ENCODE data around the gene CHRD. TPM values are rescaled to one million over a fixed set of nuclear protein-coding genes. Genes with fewer than 3 reads are reported as not detected.

CHRD gene
- total and polyA plus RNA-seq, 7 experiments from 2014 or later = not detected

GRCh38 chr3:184409331-184409926 is 29.6 kb downstream of the CHRD start:
- no peaks in the 10 kb centered on the region for H3K4me1 ChIP-seq (ENCODE audit: control insufficient read depth in 2 of 2, insufficient read depth in 2 of 2, low read length in 2 of 2)
- intact Hi-C loops (cut with micrococcal nuclease) = no loop called here
- no peak overlapping the region for H3K4me3 ChIP-seq (ENCODE audit: low read length)
- DNase-seq (no peak), ATAC-seq (no peak)
- H3K36me3 Mint-ChIP-seq = no peaks in the 10 kb centered on the region
- H3K27ac Mint-ChIP-seq = no peak overlapping the region
- H3K27me3 Mint-ChIP-seq = peaks cover 0 to 7% (median 4%) of the 10 kb centered on the region in 5 donors
- ChIA-PET POLR2A (no interaction called here), CTCF (no interaction called here)
- no peaks in the 10 kb centered on the region for H3K9me3 ChIP-seq (ENCODE audit: control insufficient read depth in 2 of 3, low read length in 3 of 3)
- H3K9me3 Mint-ChIP-seq = peaks cover 0 to 4% (median 0%) of the 10 kb centered on the region in 11 donors
- no peaks in the 10 kb centered on the region for H3K27me3 ChIP-seq (ENCODE audit: control insufficient read depth in 2 of 2, insufficient read depth in 2 of 2, low read length in 2 of 2)
- no peak overlapping the region for H3K4me3 Mint-ChIP-seq
- H3K4me1 Mint-ChIP-seq = no peaks in the 10 kb centered on the region
- H3K27ac ChIP-seq (ENCODE audit: low read depth, low read length) = no peak overlapping the region
- no peaks in the 10 kb centered on the region for H3K36me3 ChIP-seq (ENCODE audit: control insufficient read depth in 2 of 3, insufficient read depth in 3 of 3, low read length in 3 of 3)

GRCh38 chr3:184409946-184410500 is 30.2 kb downstream of the CHRD start:
- no peaks in the 10 kb centered on the region for H3K9me3 ChIP-seq (ENCODE audit: control insufficient read depth in 2 of 3, low read length in 3 of 3)
- ATAC-seq (no peak), DNase-seq (no peak)
- Mint-ChIP-seq H3K4me3 (no peak overlapping the region), H3K27ac (no peak overlapping the region), H3K27me3 (peaks cover 0 to 6% (median 4%) of the 10 kb centered on the region in 5 donors), H3K36me3 (no peaks in the 10 kb centered on the region), H3K9me3 (peaks cover 0 to 4% (median 0%) of the 10 kb centered on the region in 11 donors), H3K4me1 (no peaks in the 10 kb centered on the region)
- no peaks in the 10 kb centered on the region for H3K4me1 ChIP-seq (ENCODE audit: control insufficient read depth in 2 of 2, insufficient read depth in 2 of 2, low read length in 2 of 2)
- POLR2A ChIA-PET = no interaction called here
- no peak overlapping the region for H3K27ac ChIP-seq (ENCODE audit: low read depth, low read length)
- H3K4me3 ChIP-seq (ENCODE audit: low read length) = no peak overlapping the region
- H3K27me3 ChIP-seq (ENCODE audit: control insufficient read depth in 2 of 2, insufficient read depth in 2 of 2, low read length in 2 of 2) = no peaks in the 10 kb centered on the region
- CTCF ChIA-PET = no interaction called here
- no peaks in the 10 kb centered on the region for H3K36me3 ChIP-seq (ENCODE audit: control insufficient read depth in 2 of 3, insufficient read depth in 3 of 3, low read length in 3 of 3)
- intact Hi-C loops (cut with micrococcal nuclease) = no loop called here

- Histone ChIP-seq H3K27ac (ENCODE audit: low read depth, low read length) (no peak overlapping the region), H3K4me1 (ENCODE audit: control insufficient read depth in 2 of 2, insufficient read depth in 2 of 2, low read length in 2 of 2) (no peaks in the 10 kb centered on the region), H3K27me3 (ENCODE audit: control insufficient read depth in 2 of 2, insufficient read depth in 2 of 2, low read length in 2 of 2) (no peaks in the 10 kb centered on the region), H3K4me3 (ENCODE audit: low read length) (no peak overlapping the region), H3K9me3 (ENCODE audit: control insufficient read depth in 2 of 3, low read length in 3 of 3) (no peaks in the 10 kb centered on the region), H3K36me3 (ENCODE audit: control insufficient read depth in 2 of 3, insufficient read depth in 3 of 3, low read length in 3 of 3) (no peaks in the 10 kb centered on the region)
- no peaks in the 10 kb centered on the region for H3K36me3 Mint-ChIP-seq
- CTCF ChIA-PET = interaction anchor here (0.7 to 2.8 kb wide), 4 partner anchors 16 to 127 kb away, joined by 3 to 11 read pairs (median 4); no protein-coding TSS in a partner anchor
- no peaks in the 10 kb centered on the region for H3K4me1 Mint-ChIP-seq
- H3K27me3 Mint-ChIP-seq = peaks cover 0 to 5% (median 0%) of the 10 kb centered on the region in 5 donors
- H3K4me3 Mint-ChIP-seq = no peak overlapping the region
- intact Hi-C loops (cut with micrococcal nuclease) = loop anchor here (5.0 kb wide), 3 partner anchors 42 to 363 kb away; no protein-coding TSS in a partner anchor
- no peak for DNase-seq
- ATAC-seq = no peak
- POLR2A ChIA-PET = interaction anchor here (0.6 kb wide), 1 partner anchor 1323 kb away, joined by 3 read pairs; no protein-coding TSS in a partner anchor
- peaks cover 0 to 2% (median 0%) of the 10 kb centered on the region in 11 donors for H3K9me3 Mint-ChIP-seq
- no peak overlapping the region for H3K27ac Mint-ChIP-seq
Measured at GRCh38 chr3:184414418-184415202, 34.8 kb downstream of the CHRD start.

GRCh38 chr3:184415203-184415490 is 35.3 kb downstream of the CHRD start:
- intact Hi-C loops (cut with micrococcal nuclease) = loop anchor here (5.0 kb wide), 3 partner anchors 43 to 362 kb away; no protein-coding TSS in a partner anchor
- POLR2A ChIA-PET = interaction anchor here (0.6 kb wide), 1 partner anchor 1323 kb away, joined by 3 read pairs; no protein-coding TSS in a partner anchor
- Mint-ChIP-seq H3K4me3 (no peak overlapping the region), H3K9me3 (peaks cover 0 to 2% (median 0%) of the 10 kb centered on the region in 11 donors), H3K27ac (no peak overlapping the region), H3K27me3 (peaks cover 0 to 5% (median 0%) of the 10 kb centered on the region in 5 donors), H3K36me3 (no peaks in the 10 kb centered on the region), H3K4me1 (no peaks in the 10 kb centered on the region)
- Histone ChIP-seq H3K4me3 (ENCODE audit: low read length) (no peak overlapping the region), H3K36me3 (ENCODE audit: control insufficient read depth in 2 of 3, insufficient read depth in 3 of 3, low read length in 3 of 3) (no peaks in the 10 kb centered on the region), H3K27me3 (ENCODE audit: control insufficient read depth in 2 of 2, insufficient read depth in 2 of 2, low read length in 2 of 2) (no peaks in the 10 kb centered on the region), H3K4me1 (ENCODE audit: control insufficient read depth in 2 of 2, insufficient read depth in 2 of 2, low read length in 2 of 2) (no peaks in the 10 kb centered on the region), H3K9me3 (ENCODE audit: control insufficient read depth in 2 of 3, low read length in 3 of 3) (no peaks in the 10 kb centered on the region), H3K27ac (ENCODE audit: low read depth, low read length) (no peak overlapping the region)
- CTCF ChIA-PET = interaction anchor here (0.7 kb wide), 2 partner anchors 17 to 125 kb away, joined by 3 to 4 read pairs; no protein-coding TSS in a partner anchor
- no peak for DNase-seq
- no peak for ATAC-seq

- Mint-ChIP-seq H3K4me1 (no peaks in the 10 kb centered on the region), H3K4me3 (no peak overlapping the region), H3K9me3 (peaks cover 0 to 2% (median 0%) of the 10 kb centered on the region in 11 donors), H3K27me3 (peaks cover 0 to 6% (median 2%) of the 10 kb centered on the region in 5 donors), H3K27ac (no peak overlapping the region), H3K36me3 (peaks cover 0 to 2% (median 0%) of the 10 kb centered on the region in 5 donors)
- H3K27ac ChIP-seq (ENCODE audit: low read depth, low read length) = no peak overlapping the region
- POLR2A ChIA-PET = interaction anchor here (1.0 kb wide), 1 partner anchor 96 kb away, joined by 4 read pairs; no protein-coding TSS in a partner anchor
- DNase-seq = peak; percentile 48 to 76 (median 70)
- no peak overlapping the region for H3K4me3 ChIP-seq (ENCODE audit: low read length)
- H3K36me3 ChIP-seq (ENCODE audit: control insufficient read depth in 2 of 3, insufficient read depth in 3 of 3, low read length in 3 of 3) = no peaks in the 10 kb centered on the region
- intact Hi-C loops (cut with micrococcal nuclease) = loop anchor here (1.0 to 5.0 kb wide), 6 partner anchors 45 to 360 kb away; no protein-coding TSS in a partner anchor
- no peaks in the 10 kb centered on the region for H3K4me1 ChIP-seq (ENCODE audit: control insufficient read depth in 2 of 2, insufficient read depth in 2 of 2, low read length in 2 of 2)
- no peaks in the 10 kb centered on the region for H3K27me3 ChIP-seq (ENCODE audit: control insufficient read depth in 2 of 2, insufficient read depth in 2 of 2, low read length in 2 of 2)
- H3K9me3 ChIP-seq (ENCODE audit: control insufficient read depth in 2 of 3, low read length in 3 of 3) = no peaks in the 10 kb centered on the region
- CTCF ChIA-PET = interaction anchor here (0.6 to 5.4 kb wide), 7 partner anchors 51 to 359 kb away, joined by 3 to 50 read pairs (median 4); no protein-coding TSS in a partner anchor
- peak; percentile 96 for ATAC-seq
Measured at GRCh38 chr3:184417619-184418327, 37.9 kb downstream of the CHRD start.

GRCh38 chr3:184419171-184419570 is 39.3 kb downstream of the CHRD start:
- intact Hi-C loops (cut with micrococcal nuclease) = loop anchor here (5.0 kb wide), 3 partner anchors 47 to 358 kb away; no protein-coding TSS in a partner anchor

More at GRCh38 chr3:184419171-184419570, 39.3 kb downstream of the CHRD start:
- peaks cover 0 to 12% (median 9%) of the 10 kb centered on the region in 5 donors for H3K27me3 Mint-ChIP-seq
- no peak for DNase-seq
- H3K4me3 Mint-ChIP-seq = no peak overlapping the region
- ChIA-PET POLR2A (interaction anchor here (0.6 kb wide), 1 partner anchor 85 kb away, joined by 3 read pairs; no protein-coding TSS in a partner anchor), CTCF (interaction anchor here (0.5 to 5.4 kb wide), 5 partner anchors 52 to 120 kb away, joined by 3 to 50 read pairs (median 4); no protein-coding TSS in a partner anchor)
- no peak overlapping the region for H3K4me3 ChIP-seq (ENCODE audit: low read length)
- H3K4me1 Mint-ChIP-seq = no peaks in the 10 kb centered on the region
- H3K36me3 ChIP-seq (ENCODE audit: control insufficient read depth in 2 of 3, insufficient read depth in 3 of 3, low read length in 3 of 3) = no peaks in the 10 kb centered on the region
- H3K9me3 ChIP-seq (ENCODE audit: control insufficient read depth in 2 of 3, low read length in 3 of 3) = no peaks in the 10 kb centered on the region
- H3K9me3 Mint-ChIP-seq = peaks cover 0 to 2% (median 0%) of the 10 kb centered on the region in 11 donors
- H3K27ac ChIP-seq (ENCODE audit: low read depth, low read length) = no peak overlapping the region
- H3K36me3 Mint-ChIP-seq = peaks cover 0 to 5% (median 0%) of the 10 kb centered on the region in 5 donors
- H3K27me3 ChIP-seq (ENCODE audit: control insufficient read depth in 2 of 2, insufficient read depth in 2 of 2, low read length in 2 of 2) = no peaks in the 10 kb centered on the region
- ATAC-seq = no peak
- H3K27ac Mint-ChIP-seq = no peak overlapping the region
- no peaks in the 10 kb centered on the region for H3K4me1 ChIP-seq (ENCODE audit: control insufficient read depth in 2 of 2, insufficient read depth in 2 of 2, low read length in 2 of 2)
